Gastroesophageal sphincter (tissue), 3 donors: ENCODE measurements around the gene BRINP3.

ENCODE experiments used
- POLR2A ChIP-seq, 2 donors: fragments of 450-650 bp; IDR thresholded peaks; one replicate each; pipeline ENCODE4 v1.6.1; 2017; ENCODE audit warnings: antibody characterized with exemption in 2 of 2, mild to moderate bottlenecking in 2 of 2, moderate library complexity in 1 of 2
- POLR2AphosphoS5 ChIP-seq: sonication (generic); formaldehyde crosslinking; IDR thresholded peaks from one replicate; pipeline ENCODE4 v1.6.1; 2017; ENCODE audit warnings: antibody characterized with exemption
- TF ChIP-seq, protein P1 (sequence below), 4 experiments: fragments of 200-600 bp in 2 of 4; fragments of 450-650 bp in 2 of 4; sonication (generic) in 1 of 4; IDR thresholded peaks; one replicate each; pipeline ENCODE4 v1.5.1; 2017 to 2019; ENCODE audit warnings: antibody characterized with exemption in 4 of 4, mild to moderate bottlenecking in 2 of 4, moderate library complexity in 2 of 4

DNA sequence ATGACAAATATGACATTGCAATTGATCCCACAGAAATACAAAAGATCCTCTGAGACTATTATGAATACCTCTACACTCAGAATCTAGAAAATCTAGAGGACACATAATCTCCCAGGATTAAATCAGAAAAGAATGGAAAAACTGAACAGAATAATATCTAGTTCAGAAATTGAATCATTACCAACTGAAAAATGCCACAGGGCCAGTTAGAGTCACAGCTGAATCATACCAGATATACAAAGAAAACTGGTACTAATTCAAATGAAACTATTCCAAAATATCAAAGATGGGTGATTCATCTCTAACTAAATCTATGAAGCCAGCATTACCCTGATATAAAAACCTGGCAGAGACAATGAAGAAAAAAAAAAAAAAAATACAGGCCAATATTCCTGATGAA lies 149.3 kb downstream of the BRINP3 start:
- TF ChIP-seq POLR2A (IDR thresholded peaks at IDR 0.05) (no peak), POLR2AphosphoS5 (no peak)
- TF ChIP-seq, protein P1, sequence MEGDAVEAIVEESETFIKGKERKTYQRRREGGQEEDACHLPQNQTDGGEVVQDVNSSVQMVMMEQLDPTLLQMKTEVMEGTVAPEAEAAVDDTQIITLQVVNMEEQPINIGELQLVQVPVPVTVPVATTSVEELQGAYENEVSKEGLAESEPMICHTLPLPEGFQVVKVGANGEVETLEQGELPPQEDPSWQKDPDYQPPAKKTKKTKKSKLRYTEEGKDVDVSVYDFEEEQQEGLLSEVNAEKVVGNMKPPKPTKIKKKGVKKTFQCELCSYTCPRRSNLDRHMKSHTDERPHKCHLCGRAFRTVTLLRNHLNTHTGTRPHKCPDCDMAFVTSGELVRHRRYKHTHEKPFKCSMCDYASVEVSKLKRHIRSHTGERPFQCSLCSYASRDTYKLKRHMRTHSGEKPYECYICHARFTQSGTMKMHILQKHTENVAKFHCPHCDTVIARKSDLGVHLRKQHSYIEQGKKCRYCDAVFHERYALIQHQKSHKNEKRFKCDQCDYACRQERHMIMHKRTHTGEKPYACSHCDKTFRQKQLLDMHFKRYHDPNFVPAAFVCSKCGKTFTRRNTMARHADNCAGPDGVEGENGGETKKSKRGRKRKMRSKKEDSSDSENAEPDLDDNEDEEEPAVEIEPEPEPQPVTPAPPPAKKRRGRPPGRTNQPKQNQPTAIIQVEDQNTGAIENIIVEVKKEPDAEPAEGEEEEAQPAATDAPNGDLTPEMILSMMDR (IDR thresholded peaks at IDR 0.05) = no peak
